ENCODE data around the gene RPS3. TPM values are rescaled to one million over a fixed set of nuclear protein-coding genes. Genes with fewer than 3 reads are reported as not detected.
"Not testable (repeated sequence)": the region's sequence is repeated elsewhere in the genome, so short reads cannot be mapped to it uniquely, and the experiment has no call there.

The RPS3 gene
- total RNA-seq, 1 donor from 2014 or later = 1,626 TPM

DNA sequence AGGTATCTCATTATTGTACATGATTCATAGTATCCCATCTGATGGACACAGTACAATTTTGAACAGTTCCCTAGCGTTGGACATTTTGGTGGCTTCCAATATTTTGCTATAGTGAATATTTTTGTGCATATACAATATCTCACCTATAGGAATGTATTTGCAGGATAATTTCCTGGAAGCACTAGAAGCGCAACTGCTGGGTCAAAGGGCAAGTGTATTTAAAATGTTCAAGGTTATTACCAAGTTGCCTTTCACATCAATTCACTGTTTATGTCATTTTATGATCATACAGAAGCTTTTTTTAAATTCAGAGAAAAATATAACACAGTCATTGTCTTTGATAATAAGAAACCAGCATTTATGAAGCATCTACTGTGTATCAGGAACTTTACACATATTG lies 19.1 kb upstream of the RPS3 start:
- DNase-seq (ENCODE audit: low spot score) = no peak

DNA sequence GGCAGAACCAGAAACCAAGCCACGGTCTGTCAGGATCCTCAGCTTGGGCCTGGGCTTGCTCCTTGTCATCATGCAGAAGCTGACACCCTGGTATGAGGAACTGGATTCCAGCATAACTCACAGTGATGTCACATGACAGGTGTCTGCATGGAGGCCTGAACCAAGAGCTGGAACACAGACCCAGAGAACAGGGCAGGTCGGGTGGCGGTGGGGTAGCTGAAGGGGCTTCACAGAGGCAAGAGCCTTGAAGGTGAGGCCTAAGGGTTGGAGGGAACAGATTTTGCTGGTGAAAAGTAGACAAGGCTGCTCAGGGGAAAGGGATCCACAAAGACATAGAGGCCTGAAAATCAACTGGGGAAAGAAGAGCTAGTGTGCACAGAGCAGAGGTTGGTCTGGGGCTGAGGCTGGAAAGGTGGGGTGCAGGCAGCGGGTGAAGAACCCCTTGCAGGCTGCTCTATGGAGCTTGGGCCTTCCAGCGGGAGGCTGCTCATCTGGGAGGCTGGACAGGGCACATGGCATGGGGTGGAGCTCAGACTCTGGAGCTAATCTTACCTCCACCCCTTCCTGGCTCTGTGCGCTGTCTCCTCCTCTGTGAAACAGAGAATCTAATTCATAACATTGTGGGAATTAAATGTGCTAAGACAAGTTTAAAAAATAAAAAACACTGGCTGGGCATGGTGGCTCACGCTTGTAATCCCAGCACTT lies 18.4 kb upstream of the RPS3 start:
- peak; percentile 75 for DNase-seq (ENCODE audit: low spot score)

DNA sequence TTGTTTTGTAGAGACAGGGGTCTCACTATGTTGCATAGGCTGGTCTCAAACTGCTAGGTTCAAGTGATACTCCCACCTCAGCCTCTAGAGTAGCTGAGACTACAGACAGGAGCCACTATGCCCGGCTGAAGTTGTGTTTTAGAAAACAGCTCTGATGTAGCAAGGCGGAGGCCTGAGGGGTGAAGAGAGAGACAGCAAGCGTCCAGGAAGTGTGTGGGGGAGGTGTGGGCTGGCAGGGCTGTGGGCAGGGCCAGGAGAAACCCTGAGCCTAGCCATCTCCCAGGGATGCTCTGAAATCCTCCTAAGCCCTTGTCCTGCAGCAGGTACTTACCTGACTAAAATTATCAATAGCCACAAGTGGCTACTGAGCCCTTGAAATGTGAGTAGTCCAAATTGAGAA lies 16.1 kb upstream of the RPS3 start:
- no peak for DNase-seq (ENCODE audit: low spot score)

DNA sequence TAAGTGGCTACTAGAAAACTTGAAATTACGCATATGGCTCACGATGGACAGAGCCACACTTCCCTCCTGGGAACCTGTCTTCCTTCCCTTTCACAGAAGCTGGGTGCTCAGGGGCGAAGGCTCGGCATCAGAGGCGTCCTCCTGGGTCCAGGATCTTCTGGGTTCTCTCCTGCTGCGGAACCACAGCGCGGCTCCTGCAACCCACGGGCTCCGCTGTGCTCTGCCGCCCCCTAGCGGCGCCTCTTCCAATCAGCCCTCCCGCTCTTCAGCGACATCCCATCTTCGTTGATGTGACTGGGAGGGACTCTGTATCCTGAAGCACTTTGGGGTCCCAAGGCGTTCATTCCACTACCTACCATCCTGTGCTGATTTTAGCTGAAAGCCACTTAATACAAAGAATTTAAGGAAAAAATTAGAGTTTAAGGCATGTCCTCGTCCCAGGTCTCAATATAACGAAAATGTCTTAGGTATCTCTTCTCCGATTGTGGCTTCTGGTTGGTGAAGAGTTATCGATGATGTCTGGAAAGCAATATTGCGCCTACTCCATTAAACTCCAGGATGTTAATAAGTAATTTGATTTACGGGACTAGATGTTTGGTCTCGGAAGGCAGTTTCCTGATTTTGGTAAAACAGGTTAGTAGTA lies 14.8 kb upstream of the RPS3 start:
- DNase-seq (ENCODE audit: low spot score) = peak; percentile 82

DNA sequence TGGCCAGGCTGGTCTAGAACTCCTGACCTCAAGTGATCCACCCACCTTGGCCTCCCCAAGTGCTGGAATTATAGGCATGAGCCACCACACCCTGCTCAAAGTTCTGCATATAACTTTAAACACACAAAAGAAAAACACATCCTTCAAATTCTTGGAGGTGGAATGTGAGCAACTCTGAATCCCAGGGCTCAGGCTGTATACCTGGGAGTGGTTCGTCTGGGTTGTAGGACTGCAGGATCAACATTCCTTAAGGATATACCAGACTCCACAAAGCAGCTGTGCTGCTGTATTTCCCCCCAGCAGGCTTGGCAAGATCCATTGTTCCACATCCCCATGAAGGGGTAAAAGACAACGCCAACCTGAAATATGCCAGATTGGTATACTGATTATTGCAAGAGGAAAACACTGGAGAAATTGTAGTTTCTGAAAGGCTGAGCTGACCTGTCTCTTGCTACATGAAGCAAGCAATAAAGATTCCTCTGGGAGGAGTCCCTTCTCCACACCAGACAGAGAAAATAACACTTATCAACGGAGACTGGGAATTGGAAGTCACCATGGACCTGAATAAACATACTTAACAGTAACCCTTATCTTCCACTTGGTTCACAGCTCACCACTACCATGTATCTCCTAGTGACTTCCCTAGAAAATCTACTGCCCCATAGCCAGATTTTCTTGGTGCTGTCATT lies 12.2 kb upstream of the RPS3 start:
- DNase-seq (ENCODE audit: low spot score) = no peak

DNA sequence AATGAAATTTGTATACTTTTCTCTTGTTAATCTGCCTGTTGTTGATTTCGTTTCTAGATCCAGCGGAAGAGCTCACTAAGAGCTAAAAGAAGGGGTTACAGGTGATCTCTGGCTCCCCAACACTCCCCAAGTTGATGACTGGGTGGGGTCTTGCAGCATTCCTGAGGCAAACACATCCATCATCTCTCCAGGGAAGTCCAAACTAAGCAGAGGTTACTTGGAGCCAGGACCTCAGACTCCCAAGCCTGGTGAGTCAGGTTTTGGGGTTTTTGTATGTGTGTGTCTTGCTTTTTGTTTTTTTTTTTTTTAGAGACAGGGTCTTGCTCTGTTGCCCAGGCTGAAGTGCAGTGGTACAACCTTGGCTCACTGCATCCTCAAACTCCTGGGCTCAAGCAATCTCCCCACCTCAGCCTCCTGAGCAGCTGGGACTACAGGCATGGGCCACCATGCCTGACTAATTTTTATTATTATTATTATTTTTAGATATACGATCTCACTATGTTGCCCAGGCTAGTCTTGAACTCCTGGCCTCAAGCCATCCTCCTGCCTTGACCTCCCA lies 11.5 kb upstream of the RPS3 start:
- DNase-seq (ENCODE audit: low spot score) = no peak

DNA sequence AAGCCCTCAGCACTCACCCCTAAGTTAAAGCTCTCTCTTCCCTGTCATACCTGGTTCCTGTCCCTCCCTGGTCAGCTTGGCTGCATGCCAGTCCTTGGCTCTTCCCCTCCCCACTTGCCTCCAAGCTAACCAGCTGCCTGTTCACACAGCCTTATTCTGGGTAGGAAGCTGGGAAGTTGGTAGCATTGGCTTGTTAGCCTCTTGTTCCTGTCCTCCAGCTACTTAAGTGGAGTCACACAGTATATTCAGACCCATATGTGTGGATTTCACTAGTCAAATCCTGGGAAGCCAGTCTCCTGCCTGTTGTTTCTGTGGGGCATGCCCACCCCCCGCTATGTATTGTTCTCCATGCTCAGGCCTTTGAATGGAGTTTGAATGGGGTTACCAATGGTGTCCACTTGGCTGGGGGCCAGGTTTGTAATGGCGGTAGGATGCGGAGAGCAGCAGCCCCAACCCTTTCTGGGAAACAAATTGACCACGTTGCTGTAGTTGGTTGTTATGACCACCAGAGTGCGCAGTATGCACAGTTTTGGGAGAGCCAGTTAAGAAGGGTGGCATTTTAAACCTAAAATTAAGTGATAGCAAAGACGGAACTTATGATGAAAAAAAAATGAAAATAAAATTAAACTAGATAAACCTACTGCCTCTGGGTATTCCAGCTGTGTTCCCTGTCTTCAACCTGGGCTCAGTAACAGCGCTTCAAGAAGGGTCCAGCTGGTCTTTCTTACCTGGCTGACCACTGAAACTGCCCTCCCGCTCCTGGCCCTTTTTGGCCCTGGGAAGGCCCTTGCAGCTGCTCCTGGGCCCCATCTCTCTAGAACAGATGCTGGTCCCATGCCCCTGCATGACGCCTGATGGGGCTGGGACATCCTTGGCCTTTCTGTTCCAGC lies 10.7 kb upstream of the RPS3 start:
- peak; percentile 69 for DNase-seq (ENCODE audit: low spot score)

DNA sequence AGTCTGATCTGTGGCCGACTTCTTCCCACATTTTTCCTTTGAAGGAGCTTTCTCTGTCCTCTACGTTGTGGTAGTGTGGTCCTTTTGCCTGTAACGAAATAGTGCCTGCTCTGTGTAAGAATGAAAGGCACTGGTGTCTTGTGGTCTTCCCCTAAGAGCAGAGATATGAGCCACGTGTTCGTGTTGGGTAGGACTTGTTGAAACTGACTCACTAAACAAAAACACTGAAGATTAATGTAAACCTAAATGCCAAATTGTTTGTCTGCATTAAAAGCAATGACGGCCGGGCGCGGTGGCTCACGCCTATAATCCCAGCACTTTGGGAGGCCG lies 10.1 kb upstream of the RPS3 start:
- DNase-seq (ENCODE audit: low spot score) = no peak

DNA sequence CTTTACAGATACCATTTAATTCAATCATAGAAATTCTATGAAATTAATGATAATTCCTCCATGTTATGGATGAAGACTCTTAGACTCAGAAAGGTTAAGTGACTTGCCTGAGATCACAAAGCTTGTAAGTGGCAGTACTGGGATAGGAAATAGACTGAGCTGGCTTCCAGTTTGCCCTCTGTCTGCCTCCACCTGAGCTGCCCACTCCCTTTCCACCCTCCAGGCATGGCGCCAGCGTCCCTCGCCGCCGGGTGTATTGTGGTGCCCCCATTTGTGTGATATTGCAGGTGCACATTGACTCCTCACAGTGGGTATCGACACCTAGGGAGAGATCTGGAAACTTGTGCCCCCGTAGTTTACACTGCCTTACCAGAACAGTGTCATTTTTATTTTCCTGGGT lies 9.4 kb upstream of the RPS3 start:
- DNase-seq (ENCODE audit: low spot score) = no peak

DNA sequence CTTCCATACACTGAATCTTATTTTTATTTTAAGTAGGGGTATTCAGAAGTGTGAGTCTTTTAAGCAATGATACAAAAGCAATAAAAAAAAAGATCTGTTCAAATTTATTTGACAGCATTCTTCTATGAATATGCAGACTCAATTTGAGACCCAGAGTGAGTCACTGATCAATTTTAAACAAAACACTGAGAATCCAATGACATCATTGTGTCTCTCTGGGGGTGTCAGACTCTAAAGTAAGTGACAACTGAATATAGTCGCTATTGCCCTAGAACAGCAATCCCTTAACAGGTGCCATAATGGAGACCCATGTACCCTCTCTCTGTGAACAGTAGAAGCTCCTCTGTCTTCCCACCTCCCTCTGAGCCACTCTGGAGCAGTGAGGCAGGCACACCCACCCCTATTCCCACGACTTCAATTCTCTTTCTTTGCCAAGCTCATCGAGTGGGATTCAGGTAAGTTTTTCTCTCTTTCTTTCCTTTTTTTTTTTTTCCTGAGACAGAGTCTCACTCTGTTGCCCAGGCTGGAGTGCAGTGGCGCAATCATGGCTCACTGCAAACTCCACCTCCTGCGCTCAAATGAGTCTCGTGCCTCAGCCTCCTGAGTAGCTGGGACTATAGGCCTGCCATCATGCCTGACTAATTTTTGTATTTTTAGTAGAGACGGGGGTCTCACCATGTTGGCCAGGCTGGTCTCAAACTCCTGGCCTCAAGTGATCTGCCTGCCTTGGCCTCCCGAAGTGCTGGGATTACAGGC lies 5.1 kb upstream of the RPS3 start:
- no peak for DNase-seq (ENCODE audit: low spot score)

DNA sequence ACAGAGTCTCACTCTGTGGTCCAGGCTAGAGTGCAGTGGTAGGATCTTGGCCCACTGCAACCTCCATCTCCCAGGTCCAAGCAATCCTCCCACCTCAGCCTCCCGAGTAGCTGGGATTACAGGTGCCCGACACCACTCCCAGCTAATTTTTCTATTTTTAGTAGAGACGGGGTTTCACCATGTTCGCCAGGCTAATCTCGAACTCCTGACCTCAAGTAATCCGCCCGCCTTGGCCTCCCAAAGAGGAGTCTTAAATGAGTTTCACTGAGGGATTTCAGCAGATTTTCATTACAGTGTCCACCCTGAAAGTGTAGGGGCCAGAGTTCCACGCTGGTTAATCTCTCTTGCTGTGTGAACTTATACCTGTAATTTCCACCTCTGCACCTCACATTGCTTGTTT lies 412 bp upstream of the RPS3 start:
- no peak for DNase-seq (ENCODE audit: low spot score)

DNA sequence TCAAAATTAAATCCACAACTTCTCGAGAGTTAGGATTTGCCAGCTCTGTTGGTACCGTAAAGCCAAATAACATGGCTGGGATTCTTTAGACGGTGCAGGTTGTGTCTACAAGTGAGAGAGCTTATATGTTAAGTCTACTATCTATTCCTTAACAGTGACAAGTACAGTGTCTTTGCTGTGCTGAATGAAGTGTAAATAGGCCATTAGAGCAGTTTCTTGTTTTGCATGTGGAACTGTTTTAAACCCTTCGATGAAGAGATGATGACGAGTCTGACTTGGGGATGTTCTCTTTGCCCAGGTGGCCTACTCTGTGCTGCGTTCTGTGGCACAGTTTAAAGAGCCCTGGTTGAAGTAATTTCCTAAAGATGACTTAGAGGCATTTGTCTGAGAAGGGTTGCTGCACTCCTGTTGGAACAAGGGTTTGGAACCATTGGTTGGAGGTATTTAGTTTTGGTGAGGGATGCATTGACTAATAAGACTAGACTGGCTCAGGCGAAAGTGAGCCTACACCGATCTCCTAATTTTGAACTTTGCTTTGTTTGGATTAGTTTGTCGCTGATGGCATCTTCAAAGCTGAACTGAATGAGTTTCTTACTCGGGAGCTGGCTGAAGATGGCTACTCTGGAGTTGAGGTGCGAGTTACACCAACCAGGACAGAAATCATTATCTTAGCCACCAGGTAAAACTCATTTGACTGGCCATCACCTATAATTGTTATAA lies 988 bp downstream of the RPS3 start:
- no peak for DNase-seq (ENCODE audit: low spot score)

DNA sequence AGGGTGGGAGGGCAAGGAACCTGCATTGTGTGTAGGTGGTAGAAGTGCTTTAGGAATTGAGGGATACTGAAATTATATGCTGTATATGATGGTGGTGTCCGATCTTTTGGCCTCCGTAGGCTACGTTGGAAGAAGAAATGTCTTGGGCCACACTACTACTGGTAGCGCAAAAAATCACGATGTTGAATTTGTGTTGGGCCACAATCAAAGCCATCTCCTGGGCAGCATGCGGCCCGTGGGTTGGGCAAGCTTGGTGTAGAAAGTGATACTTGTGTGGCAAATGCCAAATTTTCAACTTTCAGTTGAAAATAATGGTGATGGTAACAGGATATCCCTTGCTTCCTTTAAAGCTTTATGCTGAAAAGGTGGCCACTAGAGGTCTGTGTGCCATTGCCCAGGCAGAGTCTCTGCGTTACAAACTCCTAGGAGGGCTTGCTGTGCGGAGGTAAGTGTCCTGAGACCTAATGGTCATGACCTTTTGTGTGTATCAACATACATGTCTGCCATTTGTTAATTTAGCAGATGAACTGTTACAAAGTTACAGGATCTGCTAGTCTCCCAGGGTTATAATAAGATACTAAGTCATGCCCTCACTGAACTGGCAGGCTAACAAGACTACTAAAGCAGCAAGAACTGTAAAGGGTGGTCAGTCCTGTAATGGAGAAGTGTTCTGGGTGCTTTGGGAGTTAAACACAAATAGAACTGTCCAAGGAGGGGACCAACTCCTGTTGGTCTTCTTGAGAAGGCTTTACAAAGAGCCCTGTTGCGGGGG lies 2.9 kb downstream of the RPS3 start:
- no peak for DNase-seq (ENCODE audit: low spot score)

DNA sequence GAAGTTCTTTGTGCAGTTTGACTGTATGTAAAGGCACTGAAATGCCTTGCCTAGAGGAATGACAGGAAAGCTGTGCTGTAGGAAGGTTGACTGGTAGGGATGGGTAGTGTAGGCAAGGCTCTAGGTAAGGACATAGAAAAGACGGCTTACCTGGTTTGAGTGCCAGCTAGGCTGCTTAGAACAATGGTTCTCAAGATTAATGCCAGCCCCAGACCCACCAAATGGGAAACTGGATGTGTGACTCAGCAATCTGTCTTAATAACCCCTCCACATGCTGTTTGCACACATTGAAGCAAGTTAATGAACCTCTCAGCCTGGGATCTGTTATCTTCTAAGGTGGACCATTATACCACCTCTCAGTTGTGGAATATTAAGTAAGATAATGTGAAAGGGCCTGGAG lies 3.7 kb downstream of the RPS3 start:
- no peak for DNase-seq (ENCODE audit: low spot score)

DNA sequence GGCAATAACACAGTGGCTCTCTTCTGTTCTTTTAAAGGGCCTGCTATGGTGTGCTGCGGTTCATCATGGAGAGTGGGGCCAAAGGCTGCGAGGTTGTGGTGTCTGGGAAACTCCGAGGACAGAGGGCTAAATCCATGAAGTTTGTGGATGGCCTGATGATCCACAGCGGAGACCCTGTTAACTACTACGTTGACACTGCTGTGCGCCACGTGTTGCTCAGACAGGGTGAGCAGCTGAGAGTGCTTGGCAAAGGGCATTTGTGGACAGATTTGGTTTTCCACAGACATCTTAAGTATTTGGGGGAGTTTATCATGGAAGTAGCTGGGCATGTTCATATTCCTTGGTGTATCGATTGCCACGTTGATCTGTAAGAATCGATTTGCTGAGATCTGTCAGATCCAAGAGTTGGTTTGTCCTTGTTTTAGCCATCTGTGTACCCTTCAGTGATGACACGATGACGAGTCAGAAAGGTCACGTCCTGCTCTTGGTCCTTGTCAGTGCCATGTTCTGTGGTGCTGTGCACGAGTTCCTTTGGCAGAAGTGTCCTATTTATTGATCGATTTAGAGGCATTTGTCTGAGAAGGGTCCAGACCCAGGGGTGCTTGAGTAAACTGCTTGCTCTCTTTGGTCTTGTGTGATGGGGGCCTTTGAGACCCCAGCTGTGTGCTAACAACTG lies 4.8 kb downstream of the RPS3 start:
- DNase-seq (ENCODE audit: low spot score) = no peak

DNA sequence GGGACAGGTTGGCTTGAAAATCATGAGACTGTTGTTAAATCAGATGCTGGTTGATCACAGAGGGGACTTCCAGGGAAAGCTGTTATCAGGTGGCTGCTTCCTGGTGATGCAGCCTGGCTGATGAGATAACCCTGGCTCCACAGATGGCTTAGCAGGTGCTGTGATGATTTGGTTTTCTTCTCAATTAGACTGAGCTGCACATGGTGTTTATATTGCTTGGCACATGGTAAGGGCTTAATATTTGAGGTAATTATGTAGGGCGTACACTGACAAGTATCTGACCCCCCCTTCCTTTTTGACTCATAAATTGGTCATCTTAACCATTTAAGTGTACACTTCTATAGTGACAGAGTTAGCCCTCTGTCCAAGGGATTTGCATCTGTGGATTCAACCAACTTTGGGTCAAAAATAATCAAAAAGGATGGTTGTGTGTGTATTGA lies 7.0 kb downstream of the RPS3 start:
- no peak for DNase-seq (ENCODE audit: low spot score)

DNA sequence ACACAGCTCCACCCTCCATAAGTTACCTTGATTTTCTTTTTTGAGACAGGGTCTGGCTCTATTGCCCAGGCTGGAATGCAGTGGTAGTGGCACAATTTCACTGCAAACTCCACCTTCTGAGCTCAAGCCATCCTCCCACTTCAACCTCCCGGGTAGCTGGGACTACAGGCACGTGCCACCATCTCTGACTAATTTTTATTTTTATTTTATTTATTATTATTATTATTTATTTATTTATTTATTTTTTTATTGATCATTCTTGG lies 9.6 kb downstream of the RPS3 start:
- no peak for DNase-seq (ENCODE audit: low spot score)

DNA sequence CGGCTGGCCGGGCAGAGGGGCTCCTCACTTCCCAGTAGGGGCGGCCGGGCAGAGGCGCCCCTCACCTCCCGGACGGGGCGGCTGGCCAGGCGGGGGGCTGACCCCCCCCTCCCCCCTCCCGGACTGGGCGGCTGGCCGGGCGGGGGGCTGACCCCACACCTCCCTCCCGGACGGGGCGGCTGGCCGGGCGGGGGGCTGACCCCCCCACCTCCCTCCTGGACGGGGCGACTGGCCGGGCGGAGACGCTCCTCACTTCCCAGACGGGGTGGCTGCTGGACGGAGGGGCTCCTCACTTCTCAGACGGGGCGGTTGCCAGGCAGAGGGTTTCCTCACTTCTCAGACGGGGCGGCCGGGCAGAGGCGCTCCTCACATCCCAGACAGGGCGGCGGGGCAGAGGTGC lies 10.7 kb downstream of the RPS3 start:
- DNase-seq (ENCODE audit: low spot score) = not testable (repeated sequence)

DNA sequence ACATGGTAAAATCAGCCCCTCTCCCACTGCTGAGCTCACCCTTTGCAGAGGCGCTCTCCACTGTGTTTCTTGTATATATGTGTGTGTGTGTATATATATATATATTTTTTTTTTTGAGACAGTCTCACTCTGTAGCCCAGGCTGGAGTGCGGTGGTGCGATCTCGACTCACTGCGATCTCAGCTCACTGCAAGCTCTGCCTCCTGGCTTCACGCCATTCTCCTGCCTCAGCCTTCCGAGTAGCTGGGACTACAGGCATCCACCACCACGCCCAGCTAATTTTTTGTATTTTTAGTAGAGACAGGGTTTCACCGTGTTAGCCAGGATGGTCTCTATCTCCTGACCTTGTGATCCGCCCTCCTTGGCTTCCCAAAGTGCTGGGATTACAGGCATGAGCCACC lies 13.8 kb downstream of the RPS3 start:
- not testable (repeated sequence) for DNase-seq (ENCODE audit: low spot score)

Data from mucosa of gallbladder (tissue), 1 donor.